NCI-H510A treated with DMSO at 0.1 percent for 48 hours (cell line): ENCODE results near the gene ADGRD2.

ENCODE experiments used
- DNase-seq: peaks from one replicate; lab custom pipeline; 2025; lab: John Stamatoyannopoulos, UW

ADGRD2 gene

DNA sequence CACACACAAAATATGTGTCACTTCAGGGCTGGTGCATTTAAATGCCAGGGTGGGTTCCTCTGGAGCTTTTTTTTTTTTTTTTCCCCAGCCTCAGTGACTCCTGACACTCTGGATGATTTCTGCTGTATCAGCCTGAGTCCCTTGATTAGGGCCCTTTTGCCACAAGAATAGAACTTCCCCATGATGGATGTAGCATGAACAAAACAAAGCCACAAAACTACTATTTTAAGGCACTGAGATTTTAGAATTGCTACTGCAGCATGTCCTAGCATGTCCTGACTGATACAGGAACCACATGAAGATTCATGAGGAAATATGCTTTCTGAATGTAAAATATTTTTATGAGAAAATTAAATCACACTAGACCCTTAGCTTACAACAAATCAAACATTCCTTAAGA, 13.9 kb upstream of the ADGRD2 start:
- DNase-seq, result no peak

DNA sequence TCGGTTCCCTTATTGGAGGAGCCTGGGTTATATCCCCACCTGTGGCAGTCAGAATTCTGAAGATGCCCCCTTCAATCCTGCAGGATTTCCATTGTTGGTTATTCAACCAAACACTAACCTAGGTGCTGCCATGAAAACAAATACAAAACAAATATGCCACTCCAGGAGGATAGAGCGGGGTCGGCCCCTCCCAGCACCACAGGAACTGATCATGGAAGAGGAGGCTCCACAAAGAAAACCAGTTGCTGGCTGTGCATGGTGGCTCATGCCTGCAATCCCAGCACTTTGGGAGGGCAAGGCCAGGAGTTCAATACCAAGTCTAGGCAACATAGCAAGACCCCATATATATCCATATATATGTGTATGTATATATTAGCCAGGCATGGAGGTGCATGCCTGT, 13.2 kb upstream of the ADGRD2 start:
- no peak for DNase-seq

DNA sequence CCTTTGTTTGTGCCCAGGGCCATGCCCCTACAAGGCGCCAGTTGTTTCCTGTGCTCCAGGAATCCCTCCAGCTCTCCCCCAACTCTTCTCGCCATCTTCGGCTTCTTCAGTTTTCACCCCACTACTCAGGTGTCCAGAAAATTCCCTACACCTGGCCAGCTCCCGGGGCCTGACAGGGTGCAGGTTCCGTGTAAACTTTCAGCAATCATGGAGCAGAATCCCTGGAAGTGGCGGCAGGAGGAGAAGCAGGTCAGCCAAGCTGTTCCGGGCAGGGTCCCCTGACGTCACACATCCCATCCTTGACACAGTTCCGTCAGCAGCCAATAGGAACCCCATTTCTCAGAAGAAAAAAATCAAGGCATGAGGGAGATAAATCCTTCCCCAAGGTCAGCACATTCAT, 12.2 kb upstream of the ADGRD2 start:
- no peak for DNase-seq

DNA sequence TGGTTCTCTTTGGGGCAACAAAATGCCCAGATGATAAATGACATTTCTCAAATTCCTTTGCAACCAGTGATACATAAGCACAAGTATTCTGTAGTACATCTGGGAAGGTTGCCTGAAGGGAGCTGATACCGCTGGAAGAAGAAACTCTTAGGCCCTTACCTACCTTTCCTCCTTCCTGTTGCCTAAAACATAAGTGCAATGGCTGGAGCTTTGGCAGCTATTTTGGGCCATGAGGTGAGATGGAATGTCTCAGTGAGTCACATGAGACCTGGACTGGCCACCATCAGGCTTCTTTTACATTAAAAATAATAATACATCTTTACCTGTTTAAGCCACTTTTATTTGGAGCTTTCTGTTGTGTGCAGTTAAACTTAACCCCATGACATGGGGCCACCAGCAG, 11.2 kb upstream of the ADGRD2 start:
- no peak for DNase-seq

DNA sequence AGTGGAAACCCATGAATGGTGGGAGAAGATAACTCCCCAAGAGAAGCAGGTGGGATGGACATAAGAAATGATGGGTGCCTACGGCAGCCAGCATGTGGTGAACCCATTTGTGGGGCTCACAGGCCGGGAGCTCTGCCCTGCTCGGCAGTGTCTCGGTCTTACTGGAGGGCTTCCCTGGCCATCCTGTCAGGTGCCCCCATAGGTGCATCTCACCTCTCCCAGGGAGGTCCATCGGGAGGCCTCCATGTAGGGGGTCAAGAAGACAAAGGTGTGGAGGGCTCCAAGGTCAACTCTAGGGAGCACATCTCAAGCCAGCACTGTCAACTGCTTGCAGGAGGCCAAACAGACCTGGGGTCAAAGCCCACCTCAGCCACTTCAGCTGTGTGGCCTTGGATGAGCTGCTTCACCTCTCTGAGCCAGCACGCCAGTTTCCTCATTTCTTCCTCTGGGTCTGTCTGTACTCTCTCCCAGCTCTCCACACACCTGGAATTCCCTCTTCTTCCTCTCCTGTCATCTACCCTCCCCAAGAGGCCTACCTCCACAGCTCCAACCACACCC, 10.5 kb upstream of the ADGRD2 start:
- DNase-seq, result no peak

DNA sequence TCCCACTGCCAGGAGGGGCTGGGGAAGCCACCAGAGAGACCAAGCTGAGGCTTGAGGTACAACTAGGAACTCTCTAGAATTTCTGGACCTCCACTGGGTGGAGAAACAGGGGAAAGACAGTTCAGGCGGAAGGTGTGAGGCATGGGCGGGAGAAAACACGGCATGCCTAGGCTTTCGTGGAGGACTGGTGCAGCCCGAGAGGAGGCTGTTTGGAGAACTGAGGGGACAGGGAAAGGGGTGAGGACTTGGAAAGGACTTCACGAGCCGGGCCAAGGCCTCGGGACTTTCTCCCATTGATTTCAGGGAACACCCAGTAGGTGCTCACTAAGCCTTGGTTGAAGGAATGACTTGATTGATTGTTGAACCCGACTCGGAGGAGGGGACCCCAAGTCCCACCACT, 9.5 kb upstream of the ADGRD2 start:
- no peak for DNase-seq

DNA sequence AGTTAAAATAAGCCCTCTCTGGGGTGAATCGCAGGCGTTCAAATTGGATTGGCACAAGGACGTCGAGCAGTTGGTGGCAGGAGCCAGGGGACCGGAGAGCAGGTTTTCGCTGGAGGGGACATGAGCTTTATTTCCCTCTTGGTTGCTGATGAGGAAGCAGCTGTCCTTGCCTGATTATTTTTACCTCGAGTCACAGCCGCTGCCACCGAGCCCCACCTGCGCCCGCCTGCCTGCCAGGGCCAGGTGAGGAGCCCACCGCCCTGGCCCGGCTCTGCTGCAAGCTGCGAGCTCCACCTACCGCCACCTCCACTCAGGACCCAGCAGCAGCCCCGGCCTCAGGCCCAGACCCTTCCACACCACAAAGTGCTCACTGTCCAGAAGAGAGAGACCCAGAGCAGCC, 9.0 kb upstream of the ADGRD2 start:
- DNase-seq, result no peak

DNA sequence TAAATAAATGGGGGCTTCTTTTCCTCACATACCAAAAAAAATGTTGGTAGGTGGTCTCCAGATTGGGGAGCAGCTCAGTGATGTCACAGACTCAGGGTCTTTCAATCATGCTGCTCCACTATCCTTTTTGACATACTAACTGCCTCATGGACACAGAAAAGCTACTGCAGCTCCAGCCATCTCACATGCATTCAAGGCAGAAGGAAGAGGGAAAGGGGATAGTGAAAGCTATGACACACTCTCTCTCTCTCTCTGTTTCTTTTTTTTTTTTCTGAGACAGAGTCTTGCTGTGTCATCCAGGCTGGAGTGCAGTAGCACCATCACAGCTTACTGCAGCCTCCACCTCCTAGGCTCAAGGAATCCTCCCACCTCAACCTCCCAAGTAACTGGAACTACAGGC, 7.9 kb upstream of the ADGRD2 start:
- no peak for DNase-seq

DNA sequence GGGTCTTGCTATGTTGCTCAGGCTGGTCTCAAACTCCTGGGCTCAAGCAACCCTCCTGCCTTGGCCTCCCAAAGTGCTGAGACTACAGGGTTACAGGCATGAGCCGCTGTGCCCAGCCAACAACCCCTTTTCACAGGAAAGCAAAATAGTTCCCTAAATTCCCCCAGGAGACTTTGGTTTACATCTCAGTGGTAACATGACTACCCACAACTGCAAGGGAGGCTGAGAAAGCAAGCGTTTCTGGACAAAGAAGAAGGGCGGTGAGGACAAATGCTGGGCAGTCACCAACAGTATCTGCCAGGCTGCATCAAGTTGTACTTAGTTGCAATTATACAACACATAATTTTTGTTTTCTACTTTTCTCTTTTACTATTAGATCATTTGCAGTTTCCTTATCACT, 7.4 kb upstream of the ADGRD2 start:
- no peak for DNase-seq

DNA sequence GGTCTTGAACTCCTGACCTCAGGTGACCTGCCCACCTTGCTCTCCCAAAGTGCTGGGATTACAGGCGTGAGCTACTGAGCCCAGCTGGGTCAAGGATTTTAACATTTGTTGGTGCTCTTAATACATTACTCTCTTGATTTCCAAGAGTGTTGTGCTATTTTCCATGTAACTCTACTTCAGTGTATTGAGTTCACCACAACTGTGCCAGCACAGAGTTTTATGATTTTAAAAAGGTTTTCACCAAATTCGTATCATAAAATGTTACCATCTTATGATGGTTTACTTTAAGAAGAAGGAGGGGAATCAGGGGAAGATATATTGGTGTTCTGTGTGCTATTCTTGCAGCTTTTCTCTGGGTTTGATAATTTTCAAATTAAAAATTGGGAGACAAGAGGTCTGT, 6.6 kb upstream of the ADGRD2 start:
- DNase-seq, result no peak

DNA sequence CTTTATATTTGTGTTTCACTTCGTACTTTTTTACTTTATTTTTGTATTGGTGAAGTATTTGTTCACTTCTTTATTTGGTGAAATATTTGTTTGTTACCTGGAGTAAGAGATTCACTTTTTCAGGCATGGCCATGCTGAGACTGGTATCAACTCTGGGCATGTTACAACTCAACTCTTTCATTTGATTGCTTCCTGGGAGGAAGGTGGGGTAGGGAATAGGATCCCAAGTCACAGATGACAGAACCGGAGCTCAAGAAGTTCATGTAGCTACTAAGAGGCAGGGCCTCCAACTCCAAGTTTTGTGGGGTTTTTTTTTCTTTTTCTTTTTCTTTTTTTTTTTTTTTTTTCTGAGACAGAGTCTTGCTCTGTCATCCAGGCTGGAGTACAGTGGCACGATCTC, 6.1 kb upstream of the ADGRD2 start:
- DNase-seq, result no peak

DNA sequence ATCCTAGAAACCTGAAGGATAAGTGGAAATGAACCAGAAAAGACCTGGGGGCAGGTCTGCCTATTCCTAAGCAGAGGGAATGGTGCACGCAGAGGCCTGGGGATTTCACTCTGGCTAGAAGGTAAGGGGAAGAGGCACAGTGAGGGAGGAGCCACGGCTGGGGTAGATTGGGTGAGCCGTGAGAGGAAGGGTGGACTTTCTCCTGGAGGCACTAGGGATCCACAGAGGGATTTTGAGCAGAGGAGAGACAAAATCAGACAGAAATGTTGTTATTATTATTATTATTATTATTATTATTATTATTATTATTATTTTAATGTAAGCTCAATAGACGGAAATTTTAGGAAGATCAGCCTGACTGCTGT, 3.0 kb upstream of the ADGRD2 start:
- DNase-seq, result no peak

DNA sequence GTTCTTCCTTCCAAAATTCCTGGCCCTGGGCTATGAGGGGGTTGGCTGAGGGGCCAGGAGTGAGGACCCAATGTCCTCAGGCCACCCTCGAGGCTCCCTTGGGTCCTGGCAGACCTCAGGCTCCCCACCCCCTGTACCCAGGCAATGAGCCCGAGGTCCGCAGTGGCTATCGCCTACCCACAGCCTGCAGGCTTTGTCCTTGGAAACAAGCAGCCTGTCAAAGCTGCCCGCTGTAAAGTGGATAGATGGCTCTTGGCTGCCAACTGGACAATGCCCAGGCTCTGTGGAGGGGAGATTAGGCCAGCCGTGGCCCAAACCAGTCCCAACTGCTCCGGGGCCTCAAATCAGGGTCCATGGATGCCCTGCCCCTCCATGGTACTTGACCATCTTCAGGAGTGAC, 2.2 kb upstream of the ADGRD2 start:
- no peak for DNase-seq

DNA sequence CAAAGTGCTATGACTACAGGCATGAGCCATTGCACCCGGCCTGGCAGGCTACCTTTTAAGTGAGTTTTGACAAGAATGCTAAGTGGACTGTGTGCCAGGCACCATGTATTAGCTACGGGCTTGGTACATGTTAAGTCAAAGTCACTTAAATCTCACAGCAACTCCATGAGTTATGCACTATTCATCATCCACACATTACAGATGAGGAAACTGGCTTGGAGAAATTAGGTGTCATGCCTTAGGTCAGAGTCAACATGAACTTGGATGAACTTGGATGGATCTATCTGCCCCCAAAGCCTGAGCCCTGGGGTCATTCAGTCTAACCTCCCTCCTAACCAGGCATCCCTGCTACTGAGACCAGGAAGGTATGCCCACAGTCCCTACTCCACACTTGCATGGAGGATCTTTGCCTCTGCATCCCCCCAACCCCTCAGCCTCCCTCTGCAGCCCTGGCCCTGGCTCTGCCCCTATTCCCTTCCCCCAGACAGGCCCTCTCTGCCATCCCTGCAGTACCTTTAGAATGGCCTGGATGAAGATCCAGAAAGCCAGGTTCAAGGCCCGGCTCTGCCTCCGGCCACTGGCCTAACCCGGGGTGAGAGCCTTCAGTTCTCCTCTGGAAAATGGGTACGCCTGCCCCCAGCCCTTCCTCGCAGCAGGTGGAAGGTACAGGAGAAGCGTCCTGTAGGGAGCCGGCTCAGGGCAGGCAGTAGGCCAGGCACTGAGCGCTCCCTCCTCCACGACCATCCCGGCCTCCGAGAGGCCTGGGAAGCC, 685 bp upstream of the ADGRD2 start:
- no peak for DNase-seq

DNA sequence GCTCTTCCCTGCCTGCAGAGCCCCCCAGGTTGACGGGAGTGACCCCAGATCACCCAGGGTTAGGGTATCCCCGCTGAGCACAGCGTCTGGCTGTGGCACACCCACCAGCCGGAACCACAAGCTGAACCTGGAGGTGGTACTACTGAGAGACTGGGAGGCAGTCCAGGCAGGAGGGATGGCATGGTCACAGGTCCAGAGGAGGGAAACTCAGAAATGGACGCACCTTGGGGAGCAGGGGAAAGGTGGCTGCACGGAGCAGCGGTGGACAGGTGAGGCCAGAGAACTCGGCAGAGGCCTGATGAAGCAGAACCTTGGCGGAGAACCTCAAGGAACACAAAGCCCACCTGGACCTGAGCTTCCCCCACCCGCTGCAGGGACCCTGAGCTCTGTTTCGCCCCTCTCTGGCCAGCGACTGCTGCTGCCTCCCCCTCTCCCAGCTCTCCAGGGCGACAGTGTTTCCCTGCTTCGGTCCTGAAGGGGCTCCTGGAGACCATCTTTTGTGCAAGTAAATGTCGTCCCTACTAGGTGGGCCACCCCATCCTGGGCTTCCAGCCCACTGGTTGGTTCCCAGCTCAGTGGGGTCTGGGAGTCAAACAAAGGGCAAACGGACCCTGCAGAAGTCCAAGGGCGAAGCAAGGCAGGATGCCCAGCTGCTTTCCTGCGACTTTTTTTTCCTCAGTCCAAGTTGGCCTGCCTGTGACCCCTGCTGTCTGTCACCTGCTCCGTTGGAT, 845 bp downstream of the ADGRD2 start:
- DNase-seq, result no peak

DNA sequence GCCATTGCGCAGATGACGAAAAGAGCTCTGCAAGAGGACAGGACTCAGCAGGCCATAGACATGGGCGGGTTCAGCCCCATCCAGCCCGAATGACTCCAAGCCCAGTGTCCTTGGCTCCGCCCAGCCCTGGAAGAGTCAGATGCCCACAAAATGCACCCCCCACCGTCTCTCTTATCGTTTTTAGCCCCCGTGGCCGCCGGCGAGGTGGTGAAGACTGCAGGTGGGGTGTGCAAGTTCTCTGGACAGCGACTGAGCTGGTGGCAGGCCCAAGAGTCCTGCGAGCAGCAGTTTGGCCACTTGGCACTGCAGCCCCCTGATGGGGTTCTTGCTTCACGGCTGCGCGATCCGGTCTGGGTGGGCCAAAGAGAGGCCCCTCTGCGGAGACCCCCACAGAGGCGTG, 2.1 kb downstream of the ADGRD2 start:
- DNase-seq, result no peak

DNA sequence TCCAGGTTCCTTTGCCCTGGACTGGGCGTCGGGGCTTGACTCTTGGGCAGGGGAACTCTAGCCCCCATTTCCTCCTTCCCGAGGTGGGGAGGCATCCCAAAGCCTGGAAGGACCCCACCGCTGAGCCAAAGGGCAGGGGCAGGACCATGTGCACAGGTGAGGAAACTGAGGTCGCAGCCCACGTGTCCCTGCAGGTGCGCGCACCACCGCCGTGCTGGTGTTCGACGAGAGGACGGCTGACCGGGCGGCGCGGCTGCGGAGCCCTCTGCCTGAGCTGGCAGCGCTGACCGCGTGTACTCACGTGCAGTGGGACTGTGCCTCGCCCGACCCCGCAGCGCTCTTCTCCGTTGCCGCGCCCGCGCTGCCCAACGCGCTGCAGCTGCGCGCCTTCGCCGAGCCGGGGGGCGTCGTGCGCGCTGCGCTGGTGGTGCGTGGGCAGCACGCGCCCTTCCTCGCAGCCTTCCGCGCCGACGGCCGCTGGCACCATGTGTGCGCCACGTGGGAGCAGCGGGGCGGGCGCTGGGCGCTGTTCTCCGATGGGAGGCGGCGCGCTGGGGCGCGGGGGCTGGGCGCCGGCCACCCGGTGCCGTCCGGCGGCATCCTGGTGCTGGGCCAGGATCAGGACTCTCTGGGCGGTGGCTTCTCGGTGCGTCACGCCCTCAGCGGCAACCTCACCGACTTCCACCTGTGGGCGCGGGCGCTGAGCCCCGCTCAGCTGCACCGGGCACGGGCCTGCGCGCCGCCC, 2.8 kb downstream of the ADGRD2 start:
- no peak for DNase-seq

DNA sequence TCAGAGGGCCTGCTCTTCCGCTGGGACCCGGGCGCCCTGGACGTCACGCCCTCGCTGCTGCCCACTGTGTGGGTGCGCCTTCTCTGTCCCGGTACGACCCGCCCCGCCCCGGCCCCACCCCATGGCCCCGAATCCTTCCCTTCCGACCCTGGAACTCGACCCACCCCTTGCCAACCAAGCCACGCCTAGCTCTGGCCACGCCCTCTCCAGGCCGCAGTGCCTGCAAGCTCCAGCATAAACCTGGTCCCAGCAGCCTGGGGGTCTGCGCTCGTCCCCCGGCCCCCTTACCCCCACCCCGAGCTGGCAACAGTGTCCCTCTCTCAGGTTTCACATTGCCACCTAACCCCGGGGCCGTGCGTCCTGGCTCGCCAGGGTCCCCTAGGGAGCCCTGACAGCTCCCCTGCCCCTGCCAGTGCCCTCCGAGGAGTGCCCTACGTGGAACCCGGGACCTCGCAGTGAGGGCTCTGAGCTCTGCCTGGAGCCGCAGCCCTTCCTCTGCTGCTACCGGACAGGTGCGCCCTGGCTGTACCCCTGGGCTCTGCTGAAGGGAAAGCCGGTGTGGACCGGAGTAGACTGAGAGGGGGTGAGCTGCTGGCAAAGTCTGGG, 3.4 kb downstream of the ADGRD2 start:
- DNase-seq, result no peak

DNA sequence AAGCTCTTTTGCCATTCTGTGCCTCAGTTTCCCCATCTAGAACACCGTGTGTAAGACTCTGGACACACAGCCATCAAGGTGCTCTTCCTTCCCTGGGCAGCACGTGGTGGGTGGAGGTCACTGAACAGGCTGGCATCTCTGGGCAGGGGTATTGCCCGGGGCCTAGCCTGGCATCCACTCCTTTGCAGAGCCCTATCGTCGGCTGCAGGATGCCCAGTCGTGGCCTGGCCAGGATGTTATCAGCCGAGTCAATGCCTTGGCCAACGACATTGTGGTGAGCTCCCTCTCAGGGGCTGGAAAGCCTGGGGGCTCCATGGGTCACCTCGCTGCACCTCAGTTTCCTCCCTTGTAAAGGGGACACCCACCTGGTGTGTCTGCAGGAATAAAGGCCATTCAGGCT, 4.0 kb downstream of the ADGRD2 start:
- DNase-seq, result no peak

DNA sequence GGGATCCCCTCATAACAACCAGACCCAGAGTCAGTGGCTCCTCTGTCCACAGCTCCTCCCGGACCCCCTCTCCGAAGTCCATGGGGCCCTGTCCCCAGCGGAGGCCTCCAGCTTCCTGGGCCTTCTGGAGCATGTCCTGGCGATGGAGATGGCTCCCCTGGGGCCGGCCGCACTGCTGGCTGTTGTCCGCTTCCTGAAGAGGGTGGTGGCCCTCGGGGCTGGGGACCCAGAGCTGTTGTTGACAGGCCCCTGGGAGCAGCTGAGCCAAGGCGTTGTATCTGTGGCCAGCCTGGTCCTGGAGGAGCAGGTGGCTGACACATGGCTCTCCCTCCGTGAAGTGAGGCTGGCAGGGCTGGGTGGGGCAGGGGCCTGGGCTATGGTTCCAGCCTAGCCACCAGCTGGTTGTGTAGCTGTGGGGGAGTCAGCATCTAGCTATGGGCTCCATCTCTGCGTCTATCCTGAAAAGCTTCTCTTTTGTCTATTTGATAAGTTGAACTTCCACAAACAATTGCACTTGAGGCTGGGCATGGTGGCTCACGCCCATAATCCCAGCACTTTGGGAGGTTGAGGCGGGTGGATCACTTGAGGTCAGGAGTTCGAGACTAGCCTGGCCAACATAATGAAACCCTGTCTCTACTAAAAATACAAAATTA, 4.7 kb downstream of the ADGRD2 start:
- DNase-seq, result no peak

DNA sequence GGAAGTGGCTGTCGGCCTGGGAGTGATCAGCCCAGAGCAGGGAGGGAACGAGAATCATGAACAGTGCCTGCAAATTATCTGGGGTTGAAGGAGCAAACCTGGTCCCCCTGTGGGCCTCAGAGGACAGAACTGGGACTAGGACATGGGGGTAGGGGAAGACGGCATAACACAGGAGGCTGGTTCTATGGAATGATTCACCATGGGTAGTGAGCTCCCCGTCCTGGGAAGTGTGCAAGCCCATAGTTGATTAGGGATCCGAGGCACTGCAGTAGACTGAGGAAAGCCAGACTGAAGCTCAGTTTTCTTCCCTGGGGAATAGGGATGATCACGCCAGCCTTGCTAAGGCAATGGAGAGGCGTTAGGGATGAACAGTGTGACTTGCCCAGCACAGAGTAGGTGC, 5.6 kb downstream of the ADGRD2 start:
- DNase-seq, result no peak
